ENCODE results near the gene SREBF1. TPM values are rescaled to one million over a fixed set of nuclear protein-coding genes. Genes with fewer than 3 reads are reported as not detected.

The SREBF1 gene
- total RNA-seq, result 89.4 and 113 TPM in 2 replicates

DNA sequence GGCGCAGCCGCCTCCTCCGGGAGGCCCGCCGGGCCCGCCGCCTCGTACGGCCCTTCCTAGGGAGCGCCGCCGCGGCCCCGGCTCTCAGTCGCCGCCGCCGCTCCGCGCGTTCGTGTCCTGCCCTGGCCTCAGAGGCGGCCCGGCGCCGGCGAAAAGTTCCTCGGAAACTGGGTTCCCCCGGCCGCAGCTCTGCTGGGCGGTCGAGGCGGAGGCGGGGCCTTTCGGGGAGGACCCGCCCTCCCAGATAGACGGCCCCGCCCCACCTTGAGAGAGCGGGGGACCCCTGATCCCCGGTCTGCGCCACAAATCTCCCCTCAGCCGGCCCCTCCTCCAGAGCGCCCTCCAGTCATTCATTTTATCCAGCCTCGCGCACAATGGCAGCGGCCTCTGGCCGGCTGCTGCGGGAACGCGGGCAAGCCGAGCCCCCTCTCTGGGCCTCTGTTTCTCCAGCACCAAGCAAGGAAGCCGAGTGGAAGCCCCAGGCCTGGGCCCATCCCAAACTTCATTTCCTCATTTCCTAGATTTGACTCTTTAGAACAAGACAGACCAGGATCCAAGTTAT lies at the start of gene SREBF1:
TSS of gene SREBF1 (minus strand) at position 169 of the 562 bp plus-strand sequence. CDS start 169 bp downstream, outside the sequence.

Other genes starting within 250 kb of the SREBF1 start
- gene PEMT, start 245.3 kb downstream of the SREBF1 start, total RNA-seq, result 27.1 and 51.2 TPM in 2 replicates
- gene RAI1, start 155.5 kb downstream of the SREBF1 start, total RNA-seq, result 10.8 and 19.6 TPM in 2 replicates
- 32.9 and 35.2 TPM in 2 replicates for gene TOM1L2, start 135.4 kb upstream of the SREBF1 start, total RNA-seq
- gene DRC3, start 135.9 kb upstream of the SREBF1 start, total RNA-seq, result 0.65 TPM in 1 of 2 replicates, not detected in the other
- 17.5 and 32.7 TPM in 2 replicates for gene ATPAF2, start 202.2 kb upstream of the SREBF1 start, total RNA-seq
- gene GID4, start 202.4 kb upstream of the SREBF1 start, total RNA-seq, result 6.0 and 9.2 TPM in 2 replicates